Measurements from ENCODE around the gene NOS1.

NOS1 gene

GRCh38 chr12:117178301-117178700, 183.1 kb downstream of the NOS1 start:
- peaks cover 5% of the 10 kb centered on the region for H3K9me3 ChIP-seq (ENCODE audit: severe bottlenecking)
- TF ChIP-seq CTCF (IDR thresholded peaks at IDR 0.05; ENCODE audit: poor library complexity, severe bottlenecking): no peak
- H3K27ac ChIP-seq (ENCODE audit: poor library complexity, severe bottlenecking): no peak overlapping the region
- DNase-seq (ENCODE audit: low spot score) (no peak), ATAC-seq (ENCODE audit: low read depth) (no peak)
- H3K4me1 ChIP-seq (ENCODE audit: insufficient read depth, poor library complexity, severe bottlenecking): no peaks in the 10 kb centered on the region
- H3K36me3 ChIP-seq (ENCODE audit: low read depth): peaks cover 81% of the 10 kb centered on the region
- H3K4me3 ChIP-seq (ENCODE audit: severe bottlenecking): no peak overlapping the region
- no peaks in the 10 kb centered on the region for H3K27me3 ChIP-seq (ENCODE audit: insufficient read depth, poor library complexity, severe bottlenecking)

GRCh38 chr12:117172168-117172567, 189.3 kb downstream of the NOS1 start:
- H3K27me3 ChIP-seq (ENCODE audit: insufficient read depth, poor library complexity, severe bottlenecking): no peaks in the 10 kb centered on the region
- DNase-seq (ENCODE audit: low spot score): no peak

GRCh38 chr12:117171499-117172162, 189.8 kb downstream of the NOS1 start:
- Histone ChIP-seq H3K27me3 (ENCODE audit: insufficient read depth, poor library complexity, severe bottlenecking) (no peaks in the 10 kb centered on the region), H3K9me3 (ENCODE audit: severe bottlenecking) (no peaks in the 10 kb centered on the region), H3K4me3 (ENCODE audit: severe bottlenecking) (no peak overlapping the region), H3K4me1 (ENCODE audit: insufficient read depth, poor library complexity, severe bottlenecking) (no peaks in the 10 kb centered on the region), H3K27ac (ENCODE audit: poor library complexity, severe bottlenecking) (no peak overlapping the region), H3K36me3 (ENCODE audit: low read depth) (peaks cover 91% of the 10 kb centered on the region)
- no peak for DNase-seq (ENCODE audit: low spot score)
- no peak for TF ChIP-seq CTCF (IDR thresholded peaks at IDR 0.05; ENCODE audit: poor library complexity, severe bottlenecking)
- ATAC-seq (ENCODE audit: low read depth): no peak

More at GRCh38 chr12:117172168-117172567, 189.3 kb downstream of the NOS1 start:
- Histone ChIP-seq H3K9me3 (ENCODE audit: severe bottlenecking) (no peaks in the 10 kb centered on the region), H3K27ac (ENCODE audit: poor library complexity, severe bottlenecking) (no peak overlapping the region), H3K36me3 (ENCODE audit: low read depth) (peaks cover 91% of the 10 kb centered on the region), H3K4me3 (ENCODE audit: severe bottlenecking) (no peak overlapping the region), H3K4me1 (ENCODE audit: insufficient read depth, poor library complexity, severe bottlenecking) (no peaks in the 10 kb centered on the region)
- TF ChIP-seq CTCF (IDR thresholded peaks at IDR 0.05; ENCODE audit: poor library complexity, severe bottlenecking): no peak
- ATAC-seq (ENCODE audit: low read depth): no peak

GRCh38 chr12:117169548-117169947, 191.9 kb downstream of the NOS1 start:
- H3K4me1 ChIP-seq (ENCODE audit: insufficient read depth, poor library complexity, severe bottlenecking): no peaks in the 10 kb centered on the region
- no peak for ATAC-seq (ENCODE audit: low read depth)
- DNase-seq (ENCODE audit: low spot score): no peak
- peaks cover 91% of the 10 kb centered on the region for H3K36me3 ChIP-seq (ENCODE audit: low read depth)
- no peak for TF ChIP-seq CTCF (IDR thresholded peaks at IDR 0.05; ENCODE audit: poor library complexity, severe bottlenecking)
- no peaks in the 10 kb centered on the region for H3K27me3 ChIP-seq (ENCODE audit: insufficient read depth, poor library complexity, severe bottlenecking)
- no peaks in the 10 kb centered on the region for H3K9me3 ChIP-seq (ENCODE audit: severe bottlenecking)
- H3K4me3 ChIP-seq (ENCODE audit: severe bottlenecking): no peak overlapping the region
- no peak overlapping the region for H3K27ac ChIP-seq (ENCODE audit: poor library complexity, severe bottlenecking)

GRCh38 chr12:117168976-117169375, 192.4 kb downstream of the NOS1 start:
- H3K36me3 ChIP-seq (ENCODE audit: low read depth): peaks cover 89% of the 10 kb centered on the region
- no peak overlapping the region for H3K27ac ChIP-seq (ENCODE audit: poor library complexity, severe bottlenecking)
- no peak for TF ChIP-seq CTCF (IDR thresholded peaks at IDR 0.05; ENCODE audit: poor library complexity, severe bottlenecking)
- H3K4me3 ChIP-seq (ENCODE audit: severe bottlenecking): no peak overlapping the region
- H3K4me1 ChIP-seq (ENCODE audit: insufficient read depth, poor library complexity, severe bottlenecking): no peaks in the 10 kb centered on the region
- no peak for ATAC-seq (ENCODE audit: low read depth)
- no peak for DNase-seq (ENCODE audit: low spot score)
- no peaks in the 10 kb centered on the region for H3K9me3 ChIP-seq (ENCODE audit: severe bottlenecking)
- no peaks in the 10 kb centered on the region for H3K27me3 ChIP-seq (ENCODE audit: insufficient read depth, poor library complexity, severe bottlenecking)
